ENCODE measurements around the gene SLC25A27.
A peak's percentile ranks its signal among the peaks of the same experiment; 100 is the strongest.

The SLC25A27 gene

GRCh38 chr6:46704562-46704961, 51.8 kb downstream of the SLC25A27 start:
- intact Hi-C loops (cut with DNase I): loop anchor here (10.0 kb wide), 2 partner anchors 80 to 140 kb away; no protein-coding TSS in a partner anchor
- peak in 1 of 10 donors; percentile 10 for DNase-seq

DNA sequence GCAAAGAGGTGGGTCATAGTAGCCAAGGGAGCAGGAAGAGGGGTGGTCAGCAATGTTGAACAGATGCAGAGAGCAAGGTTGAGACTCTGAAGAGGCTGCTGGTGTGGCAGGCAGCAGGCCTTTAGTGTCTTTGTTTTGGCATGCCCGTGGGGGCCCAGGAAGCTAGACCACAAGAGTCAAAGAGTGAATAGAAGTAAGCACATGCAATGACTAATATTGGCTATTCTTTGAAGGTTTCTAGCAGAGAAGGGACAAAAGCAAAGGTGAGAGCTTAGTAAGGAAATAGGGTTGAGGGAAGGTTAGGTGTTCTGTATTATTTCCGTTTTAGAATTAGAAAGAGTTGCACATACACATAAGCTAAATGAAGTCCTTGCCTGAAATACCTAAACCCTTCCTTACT, 53.7 kb downstream of the SLC25A27 start:
- no peak for DNase-seq
- intact Hi-C loops (cut with DNase I): loop anchor here (10.0 kb wide), 2 partner anchors 78 to 138 kb away; no protein-coding TSS in a partner anchor

GRCh38 chr6:46711491-46711890, 58.7 kb downstream of the SLC25A27 start:
- intact Hi-C loops (cut with DNase I): no loop called here

DNA sequence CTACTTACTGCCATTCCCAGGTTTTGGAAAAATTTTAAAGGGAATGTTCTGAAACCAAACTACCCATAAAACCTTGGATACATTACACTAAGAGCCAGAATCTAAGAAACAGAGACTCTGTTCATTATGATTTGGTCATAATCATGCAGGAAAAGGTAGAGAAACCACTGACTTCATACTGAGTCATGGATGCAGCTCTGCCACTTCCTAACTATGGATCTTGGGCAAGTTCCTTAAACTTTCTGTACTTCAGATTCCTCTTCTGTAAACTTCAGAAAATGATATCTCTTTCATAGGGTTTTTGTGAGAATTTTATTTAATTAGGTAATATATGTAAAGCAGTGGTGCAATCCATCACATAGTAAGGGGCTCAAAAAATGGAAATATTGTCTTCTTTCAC, 62.4 kb downstream of the SLC25A27 start:
- intact Hi-C loops (cut with DNase I): no loop called here
- DNase-seq: no peak

More at GRCh38 chr6:46711491-46711890, 58.7 kb downstream of the SLC25A27 start:
- no peak for DNase-seq

DNA sequence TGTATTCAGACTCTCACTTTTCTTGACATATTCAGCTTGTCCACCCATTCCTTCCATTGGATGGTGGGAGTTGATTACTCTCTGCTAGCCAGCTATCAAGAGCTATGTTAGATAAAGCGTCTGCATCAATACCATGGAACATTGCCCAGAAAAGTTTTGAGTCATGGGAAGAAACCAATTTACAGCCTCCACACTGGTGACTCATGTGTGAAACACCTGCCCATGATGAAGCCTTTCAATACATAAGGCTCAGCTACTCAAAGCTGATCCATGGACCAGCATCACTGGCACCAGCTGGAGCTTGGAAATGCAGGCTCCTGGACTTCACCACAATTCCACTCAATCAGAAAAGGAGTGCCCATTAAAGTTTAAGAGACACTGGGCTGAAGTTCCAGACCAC, 66.3 kb downstream of the SLC25A27 start:
- intact Hi-C loops (cut with DNase I): no loop called here
- DNase-seq: no peak

- DNase-seq: no peak
- intact Hi-C loops (cut with DNase I): no loop called here
Measured at GRCh38 chr6:46720401-46720800, 67.6 kb downstream of the SLC25A27 start.
